HepG2 (cell line): ENCODE measurements around the gene OTUD4. TPM values are rescaled to one million over a fixed set of nuclear protein-coding genes. Genes with fewer than 3 reads are reported as not detected.

Source experiments
- ATAC-seq: fragments of 200-7000 bp; cut with Tn5 transposase; 3 replicates; pipeline ENCODE4 v1.9.1; 2020; ENCODE audit warnings: mild to moderate bottlenecking, moderate library complexity
- BruUV-seq: library from RNA; stranded (reverse); fragments of 400-500 nt; replicated peaks from 2 replicates; lab custom pipeline; 2021; lab: Mats Ljungman, UMichigan
- CTCF ChIA-PET: fragments of 300-600 bp; formaldehyde crosslinking; extraction: SDS; loops from one replicate; lab custom pipeline; 2021; ENCODE audit warnings: low total read pairs, inconsistent platforms, low intra/inter-chr PET ratio; lab: Yijun Ruan, JAX
- POLR2A ChIA-PET: fragments of 350-600 bp; sonication (Branson Sonifier 250); formaldehyde crosslinking; loops from one replicate; lab custom pipeline; 2020; ENCODE audit warnings: antibody characterized with exemption, inconsistent platforms; lab: Yijun Ruan, JAX
- DNase-seq: peaks from one replicate; pipeline ENCODE4 v3.0.0-alpha.2; 2015; ENCODE audit warnings: low spot score
- FAIRE-seq: peaks from 3 replicates; lab custom pipeline; 2011; peaks lifted over from hg19 to GRCh38; lab: Jason Lieb, UNC
- H2AFZ ChIP-seq: one replicate; pipeline ENCODE4 v1.6.1; 2011; ENCODE audit warnings: low read length, inconsistent platforms
- H3K27ac ChIP-seq: fragments of 300-600 bp; 3 replicates; pipeline ENCODE4 v1.8.0; 2011; ENCODE audit warnings: mixed run types, mild to moderate bottlenecking, mixed read lengths, low read length, inconsistent platforms; ENCODE audit not compliant: insufficient read depth; ENCODE audit errors: extremely low read length
- H3K27me3 ChIP-seq, 2 experiments: fragments of 200-600 bp in 1 of 2; 2 replicates in 1 of 2; 3 replicates in 1 of 2; pipeline versions ENCODE4 v1.6.0 to v1.8.0; 2011; ENCODE audit warnings: low read length in 2 of 2, mild to moderate bottlenecking in 2 of 2, moderate library complexity in 2 of 2, inconsistent platforms in 1 of 2; ENCODE audit not compliant: insufficient read depth in 2 of 2, control insufficient read depth in 1 of 2
- H3K36me3 ChIP-seq, 2 experiments: fragments of 200-600 bp in 1 of 2; replicated peaks in 1 of 2; 2 replicates in 1 of 2; 3 replicates in 1 of 2; pipeline versions ENCODE4 v1.5.1 to v1.8.0; 2011; ENCODE audit warnings: low read length in 2 of 2, inconsistent platforms in 1 of 2; ENCODE audit not compliant: insufficient read depth in 2 of 2, control insufficient read depth in 1 of 2
- H3K4me1 ChIP-seq: 2 replicates; pipeline ENCODE4 v1.5.1; 2012; ENCODE audit warnings: low read length, inconsistent platforms; ENCODE audit not compliant: insufficient read depth
- H3K4me2 ChIP-seq: 2 replicates; pipeline ENCODE4 v1.6.0; 2011; ENCODE audit warnings: low read depth, low read length, inconsistent platforms
- H3K4me3 ChIP-seq, 3 experiments: fragments of 200-600 bp in 1 of 3; sonication (generic), shearing (Covaris generic) in 1 of 3; replicated peaks in 1 of 3; 2 replicates each; pipeline ENCODE4 v1.5.1; 2011 to 2016; ENCODE audit warnings: low read length in 3 of 3, inconsistent platforms in 2 of 3, low read depth in 2 of 3, mild to moderate bottlenecking in 2 of 3, control low read depth in 1 of 3, mixed read lengths in 1 of 3; ENCODE audit not compliant: insufficient read depth in 1 of 3
- H3K79me2 ChIP-seq: one replicate; pipeline ENCODE4 v1.6.1; 2011; ENCODE audit warnings: low read length, inconsistent platforms; ENCODE audit not compliant: insufficient read depth
- H3K9ac ChIP-seq: 2 replicates; pipeline ENCODE4 v1.6.0; 2011; ENCODE audit warnings: mild to moderate bottlenecking, low read depth, low read length, inconsistent platforms; ENCODE audit not compliant: insufficient read depth
- H3K9me3 ChIP-seq: 2 replicates; pipeline ENCODE4 v1.5.1; 2012; ENCODE audit warnings: mild to moderate bottlenecking, low read length
- H4K20me1 ChIP-seq: 2 replicates; pipeline ENCODE4 v1.6.0; 2011; ENCODE audit warnings: inconsistent platforms, mild to moderate bottlenecking, low read length, moderate library complexity; ENCODE audit not compliant: insufficient read depth
- AGO2 ChIP-seq: fragments of 200-400 bp; formaldehyde crosslinking; optimal IDR thresholded peaks from 2 replicates; pipeline ENCODE3; 2017; ENCODE audit warnings: mild to moderate bottlenecking, low read depth, low read length, moderate library complexity
- AHDC1 ChIP-seq: sonication (generic); formaldehyde crosslinking; IDR thresholded peaks from 2 replicates; pipeline ENCODE4 v1.5.1; 2020; ENCODE audit warnings: mild to moderate bottlenecking, missing genetic modification reagents, borderline replicate concordance
- CBFB ChIP-seq: sonication (generic); formaldehyde crosslinking; IDR thresholded peaks from 2 replicates; pipeline ENCODE4 v1.4.0; 2020; ENCODE audit warnings: missing genetic modification reagents
- ETV6 ChIP-seq: sonication (generic); formaldehyde crosslinking; conservative IDR thresholded peaks from 2 replicates; pipeline ENCODE4 v1.4.0; 2020; ENCODE audit warnings: missing genetic modification reagents
- FOXK2 ChIP-seq: fragments of 450-650 bp; IDR thresholded peaks from 2 replicates; pipeline ENCODE4 v1.6.1; 2016
- KDM6A ChIP-seq: IDR thresholded peaks from 2 replicates; pipeline ENCODE4 v1.6.1; 2016; ENCODE audit warnings: low read depth
- KLF6 ChIP-seq: IDR thresholded peaks from 2 replicates; pipeline ENCODE4 v1.8.0; 2016; ENCODE audit warnings: missing biosample characterization, missing genetic modification reagents
- MAF1 ChIP-seq: sonication (generic); formaldehyde crosslinking; IDR thresholded peaks from 2 replicates; pipeline ENCODE4 v1.5.0; 2020; ENCODE audit warnings: missing genetic modification reagents, borderline replicate concordance
- PAWR ChIP-seq: sonication (generic); formaldehyde crosslinking; IDR thresholded peaks from 2 replicates; pipeline ENCODE4 v1.4.0; 2020; ENCODE audit warnings: missing genetic modification reagents, mild to moderate bottlenecking, borderline replicate concordance
- PBX2 ChIP-seq: IDR thresholded peaks from 2 replicates; pipeline ENCODE4 v1.6.1; 2016; ENCODE audit warnings: control low read depth
- TIGD3 ChIP-seq: sonication (generic); formaldehyde crosslinking; IDR thresholded peaks from 2 replicates; pipeline ENCODE4 v1.5.1; 2020; ENCODE audit warnings: mild to moderate bottlenecking, missing genetic modification reagents, borderline replicate concordance
- ZNF572 ChIP-seq: sonication (generic); formaldehyde crosslinking; IDR thresholded peaks from 2 replicates; pipeline ENCODE4 v1.5.1; 2020; ENCODE audit warnings: mild to moderate bottlenecking, missing genetic modification reagents
- WGBS: methylation state at CpG from one replicate; pipeline ENCODE4 v1.1.6; 2017; ENCODE audit warnings: low lambda C conversion rate; 5-methylcytosine and 5-hydroxymethylcytosine counted together
- in situ Hi-C: cut with HindIII; loops from 2 replicates; pipeline ENCODE4 v1.10.0; 2017; ENCODE audit warnings: low pct_unique_long_range_greater_than_20kb; ENCODE audit not compliant: extremely low pct_ligation_motif_present
- intact Hi-C: fragments of 100-400 bp; cut with micrococcal nuclease; formaldehyde crosslinking; loops from one replicate; pipeline ENCODE4 v1.10.0; 2022; ENCODE audit not compliant: unreplicated experiment
- polyA plus RNA-seq, 8 experiments: library from polyadenylated mRNA; depleted of rRNA in 3 of 8; stranded (reverse) in 7 of 8; unstranded in 1 of 8; fragments of >200 nt; fragmentation: Illumina TruSeq in 4 of 8; extraction: Trizol in 4 of 8; gene quantifications; 2 replicates each; pipeline versions ENCODE4 v1.2.1 to v1.2.3, GENCODE V29; 2011 to 2016; ENCODE audit warnings: low read depth in 4 of 8, missing spikeins in 1 of 8, mixed read lengths in 1 of 8; ENCODE audit not compliant: insufficient read depth in 1 of 8
- total RNA-seq, 5 experiments: library from RNA; depleted of rRNA; stranded (reverse); fragments of >200 nt; fragmentation: Illumina TruSeq; extraction: Trizol; gene quantifications; 2 replicates each; pipeline ENCODE4 v1.2.3, GENCODE V29; 2016; ENCODE audit warnings: low read depth in 1 of 5
- TF ChIP-seq, protein P1 (sequence below): sonication (generic); formaldehyde crosslinking; IDR thresholded peaks from 2 replicates; pipeline ENCODE4 v1.8.0; 2022; ENCODE audit warnings: mild to moderate bottlenecking, missing genetic modification reagents, moderate library complexity
- TF ChIP-seq, protein P2 (sequence below): IDR thresholded peaks from 2 replicates; pipeline ENCODE4 v1.6.1; 2012; ENCODE audit warnings: low read length, improper control_type of control experiment

The OTUD4 gene
- total and polyA plus RNA-seq, 2 of the 13 experiments (the other 11 are each of a cell fraction or from before 2014, with no cell fraction given) = 16.1 to 18.0 TPM

DNA sequence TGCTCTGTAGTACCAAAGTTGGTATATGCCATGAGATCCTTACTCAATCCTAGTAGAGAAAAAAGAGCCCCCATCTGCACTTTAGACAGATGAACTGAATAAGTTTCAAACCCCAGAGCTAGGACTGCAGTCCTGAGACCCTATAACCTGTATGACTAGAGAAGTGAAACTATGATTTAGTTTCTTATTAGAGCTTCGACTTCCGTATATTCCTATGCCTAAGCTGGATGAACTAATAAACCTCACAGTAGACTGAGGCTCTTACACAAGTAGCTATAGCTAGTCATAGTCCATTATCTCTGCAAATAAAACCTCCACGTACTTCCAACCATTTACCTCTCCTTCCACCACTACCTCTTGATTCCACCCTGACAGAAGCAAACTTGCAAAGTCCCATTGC is 6.3 kb upstream of the OTUD4 start:
- in situ Hi-C loops = no loop called here
- Histone ChIP-seq H4K20me1 (no peaks in the 10 kb centered on the region), H3K4me2 (no peak overlapping the region), H3K9ac (no peak overlapping the region), H3K27me3 (no peaks in the 10 kb centered on the region; a peak in 1 of 5 replicates), H3K36me3 (no peaks in the 10 kb centered on the region), H3K4me3 (no peak overlapping the region), H3K9me3 (no peaks in the 10 kb centered on the region), H3K79me2 (no peaks in the 10 kb centered on the region), H3K27ac (no peak overlapping the region), H3K4me1 (peaks cover 1% of the 10 kb centered on the region; the same call in 1 of the 2 replicates), H2AFZ (no peak overlapping the region)
- no TSS peak for BruUV-seq
- CTCF ChIA-PET = no interaction called here
- POLR2A ChIA-PET = no interaction called here
- 63% methylated on average over 3 of the region's 3 CpGs for WGBS
- ATAC-seq = no peak
- intact Hi-C loops = no loop called here
- no peak for DNase-seq
- no peak for FAIRE-seq
- no peak for TF ChIP-seq AGO2
- no peak for TF ChIP-seq AHDC1 (CRISPR knock-in tag)
- TF ChIP-seq, protein P1, sequence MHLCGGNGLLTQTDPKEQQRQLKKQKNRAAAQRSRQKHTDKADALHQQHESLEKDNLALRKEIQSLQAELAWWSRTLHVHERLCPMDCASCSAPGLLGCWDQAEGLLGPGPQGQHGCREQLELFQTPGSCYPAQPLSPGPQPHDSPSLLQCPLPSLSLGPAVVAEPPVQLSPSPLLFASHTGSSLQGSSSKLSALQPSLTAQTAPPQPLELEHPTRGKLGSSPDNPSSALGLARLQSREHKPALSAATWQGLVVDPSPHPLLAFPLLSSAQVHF (CRISPR knock-in tag) = no peak
- no peak for TF ChIP-seq CBFB (CRISPR knock-in tag)
- TF ChIP-seq MAF1 (CRISPR knock-in tag) = no peak
- no peak for TF ChIP-seq KDM6A (CRISPR knock-in tag)
- no peak for TF ChIP-seq FOXK2
- TF ChIP-seq PAWR (CRISPR knock-in tag) = no peak
- TF ChIP-seq ZNF572 (CRISPR knock-in tag) = no peak
- TF ChIP-seq PBX2 = no peak
- TF ChIP-seq, protein P2, sequence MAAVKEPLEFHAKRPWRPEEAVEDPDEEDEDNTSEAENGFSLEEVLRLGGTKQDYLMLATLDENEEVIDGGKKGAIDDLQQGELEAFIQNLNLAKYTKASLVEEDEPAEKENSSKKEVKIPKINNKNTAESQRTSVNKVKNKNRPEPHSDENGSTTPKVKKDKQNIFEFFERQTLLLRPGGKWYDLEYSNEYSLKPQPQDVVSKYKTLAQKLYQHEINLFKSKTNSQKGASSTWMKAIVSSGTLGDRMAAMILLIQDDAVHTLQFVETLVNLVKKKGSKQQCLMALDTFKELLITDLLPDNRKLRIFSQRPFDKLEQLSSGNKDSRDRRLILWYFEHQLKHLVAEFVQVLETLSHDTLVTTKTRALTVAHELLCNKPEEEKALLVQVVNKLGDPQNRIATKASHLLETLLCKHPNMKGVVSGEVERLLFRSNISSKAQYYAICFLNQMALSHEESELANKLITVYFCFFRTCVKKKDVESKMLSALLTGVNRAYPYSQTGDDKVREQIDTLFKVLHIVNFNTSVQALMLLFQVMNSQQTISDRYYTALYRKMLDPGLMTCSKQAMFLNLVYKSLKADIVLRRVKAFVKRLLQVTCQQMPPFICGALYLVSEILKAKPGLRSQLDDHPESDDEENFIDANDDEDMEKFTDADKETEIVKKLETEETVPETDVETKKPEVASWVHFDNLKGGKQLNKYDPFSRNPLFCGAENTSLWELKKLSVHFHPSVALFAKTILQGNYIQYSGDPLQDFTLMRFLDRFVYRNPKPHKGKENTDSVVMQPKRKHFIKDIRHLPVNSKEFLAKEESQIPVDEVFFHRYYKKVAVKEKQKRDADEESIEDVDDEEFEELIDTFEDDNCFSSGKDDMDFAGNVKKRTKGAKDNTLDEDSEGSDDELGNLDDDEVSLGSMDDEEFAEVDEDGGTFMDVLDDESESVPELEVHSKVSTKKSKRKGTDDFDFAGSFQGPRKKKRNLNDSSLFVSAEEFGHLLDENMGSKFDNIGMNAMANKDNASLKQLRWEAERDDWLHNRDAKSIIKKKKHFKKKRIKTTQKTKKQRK = no peak
- no peak for TF ChIP-seq KLF6
- no peak for TF ChIP-seq TIGD3
- no peak for TF ChIP-seq ETV6 (CRISPR knock-in tag)
